Activated CD4-positive, CD25-positive, alpha-beta regulatory T cell treated with anti-CD3 and anti-CD28 coated beads, Interleukin-2, amount 50 U/mL, for 16 hours (primary cell): ENCODE results near the gene LGI4.
"Not testable (repeated sequence)": the region's sequence is repeated elsewhere in the genome, so short reads cannot be mapped to it uniquely, and the experiment has no call there.

Experiments used
- DNase-seq: peaks from one replicate; pipeline ENCODE4 v3.0.0-alpha.2; 2020; ENCODE audit warnings: low read depth, low spot score

Gene LGI4

DNA sequence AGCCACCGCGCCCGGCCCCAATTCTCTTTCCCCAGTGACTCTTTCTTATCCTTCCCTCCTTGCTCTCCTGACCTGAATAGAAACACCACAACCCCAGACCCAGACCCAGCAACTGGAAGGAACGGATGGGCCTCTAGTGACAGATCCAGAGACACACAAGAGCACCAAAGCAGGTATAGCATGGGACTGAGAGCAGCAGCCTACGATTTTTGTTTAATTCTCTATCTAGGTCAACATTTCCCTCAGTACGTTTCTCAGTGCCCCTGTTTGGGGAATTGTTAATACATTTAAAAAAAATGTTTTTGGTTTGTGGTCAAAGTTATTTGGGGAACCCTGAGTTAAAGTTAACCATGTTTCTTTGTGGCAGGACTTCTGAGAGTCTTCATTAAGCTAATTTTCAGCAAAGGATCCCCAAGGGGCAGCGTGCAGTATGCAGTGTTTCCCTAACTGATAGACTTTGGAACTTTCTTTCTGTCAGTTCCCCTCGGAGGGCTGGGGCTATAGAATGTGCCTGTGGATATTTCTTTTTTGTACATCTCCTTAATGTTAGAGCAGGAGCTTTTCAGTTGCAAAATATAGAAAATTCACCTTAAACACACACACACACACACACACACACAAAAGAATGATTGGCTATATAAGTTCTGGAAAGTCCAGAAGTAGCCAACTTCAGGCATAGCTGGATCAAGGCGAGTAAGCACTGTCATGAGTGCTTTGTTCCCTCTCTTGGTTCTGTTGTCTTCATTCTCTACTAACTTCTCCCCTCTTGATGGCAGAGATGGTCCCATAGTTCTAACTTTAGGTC, 26.0 kb upstream of the LGI4 start:
- no peak for DNase-seq

DNA sequence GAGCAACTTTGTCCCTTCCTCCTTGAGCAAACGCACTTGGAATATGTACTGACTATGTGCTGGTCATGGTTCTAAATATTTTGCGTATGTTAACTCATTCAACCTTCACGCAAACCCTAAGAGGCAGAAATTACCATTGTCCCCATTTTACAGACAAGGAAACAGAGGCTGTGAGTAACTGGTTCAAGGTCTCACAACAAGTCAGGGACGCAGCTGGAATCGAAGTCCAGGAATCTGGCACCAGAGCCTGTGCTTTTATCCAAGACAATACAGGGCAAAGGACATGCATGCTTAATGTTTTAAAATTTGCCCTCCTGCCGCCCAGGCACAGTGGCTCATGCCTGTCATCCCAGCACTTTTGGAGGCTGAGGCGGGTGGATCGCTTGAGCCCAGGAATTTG, 24.7 kb upstream of the LGI4 start:
- no peak for DNase-seq

- no peak for DNase-seq
Measured at GRCh38 chr19:35157431-35157830, 22.6 kb upstream of the LGI4 start.

GRCh38 chr19:35156673-35157014, 21.8 kb upstream of the LGI4 start:
- DNase-seq = no peak

DNA sequence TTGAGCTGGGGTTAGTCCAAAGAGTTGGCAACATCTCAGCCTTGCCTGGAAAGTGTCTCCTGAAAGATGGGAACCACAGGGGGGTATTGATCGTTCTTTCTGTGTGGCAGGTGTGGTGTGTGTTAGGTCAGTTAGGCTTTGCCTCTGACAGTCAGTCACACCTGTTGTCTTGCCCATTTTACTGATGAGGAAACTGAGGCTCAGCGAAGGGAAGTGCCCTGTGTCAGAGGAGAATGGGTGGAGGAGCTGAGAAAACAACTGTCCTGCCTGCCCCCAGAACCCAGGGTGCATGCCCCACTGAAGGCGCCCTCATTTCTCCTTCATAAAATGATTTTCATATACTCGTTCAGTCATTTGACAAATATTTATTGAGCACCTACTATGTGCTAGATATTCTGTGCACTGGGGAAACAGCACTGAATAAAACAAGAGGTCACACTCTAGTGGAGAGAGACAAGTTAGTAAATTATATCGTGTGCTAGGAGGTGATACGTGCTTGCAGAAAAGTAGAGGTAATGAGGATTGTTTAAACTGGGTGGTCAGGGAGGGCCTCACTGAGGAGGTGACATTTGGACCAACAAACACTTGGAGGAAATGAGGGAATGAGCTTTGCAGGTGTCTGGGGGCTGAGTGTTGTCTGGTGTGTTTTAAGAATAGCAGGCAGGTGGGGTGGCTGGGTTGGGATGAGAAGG, 21.3 kb upstream of the LGI4 start:
- no peak for DNase-seq

GRCh38 chr19:35155441-35155840, 20.6 kb upstream of the LGI4 start:
- DNase-seq = no peak

DNA sequence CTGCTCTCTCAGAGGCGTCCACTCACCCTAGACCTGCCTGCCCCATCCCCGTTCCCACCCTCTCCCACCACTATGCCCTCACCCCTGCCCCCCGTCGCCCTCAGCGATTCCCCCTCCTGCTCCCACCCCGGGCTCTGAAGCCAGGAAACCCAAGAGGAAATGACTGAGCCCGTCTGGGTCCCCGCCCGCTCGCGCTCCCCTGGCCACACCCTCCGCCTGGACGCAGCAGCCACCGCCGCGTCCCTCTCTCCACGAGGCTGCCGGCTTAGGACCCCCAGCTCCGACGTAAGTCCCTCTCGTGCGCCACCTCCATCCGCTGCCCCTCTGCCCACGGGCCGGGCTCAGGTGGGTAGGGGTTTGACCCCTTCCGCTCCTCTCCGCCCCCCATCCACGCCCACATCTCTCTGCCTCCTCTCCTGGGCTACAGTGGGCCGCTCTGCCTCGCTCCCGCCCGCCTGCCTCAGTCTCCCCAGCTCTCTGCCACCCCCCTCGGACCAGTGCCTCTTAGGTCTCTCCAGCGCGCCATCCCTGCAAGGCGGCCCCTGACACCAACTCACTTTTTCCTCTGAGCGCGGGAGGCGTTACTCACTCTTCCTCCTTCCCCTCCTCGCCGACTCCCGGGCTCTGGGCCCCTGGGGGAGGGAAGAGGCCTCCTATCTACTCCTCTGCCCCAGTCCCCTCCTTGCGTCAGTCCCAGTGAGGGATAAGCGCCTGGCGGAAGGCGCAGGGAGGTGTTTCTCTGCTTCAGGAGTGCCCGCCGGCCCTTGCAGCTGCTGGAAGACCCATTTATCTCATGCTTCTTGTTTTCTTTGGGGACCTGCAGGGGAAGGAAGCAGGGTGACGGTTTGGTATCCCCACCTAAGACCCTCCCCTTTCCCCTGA, 19.9 kb upstream of the LGI4 start, which contains the start of gene FXYD5:
Gene FXYD5, plus strand, starts transcription at position 211 of the 882 bp plus-strand sequence. CDS start 816 bp downstream, outside the sequence.
- peak; percentile 58 for DNase-seq

DNA sequence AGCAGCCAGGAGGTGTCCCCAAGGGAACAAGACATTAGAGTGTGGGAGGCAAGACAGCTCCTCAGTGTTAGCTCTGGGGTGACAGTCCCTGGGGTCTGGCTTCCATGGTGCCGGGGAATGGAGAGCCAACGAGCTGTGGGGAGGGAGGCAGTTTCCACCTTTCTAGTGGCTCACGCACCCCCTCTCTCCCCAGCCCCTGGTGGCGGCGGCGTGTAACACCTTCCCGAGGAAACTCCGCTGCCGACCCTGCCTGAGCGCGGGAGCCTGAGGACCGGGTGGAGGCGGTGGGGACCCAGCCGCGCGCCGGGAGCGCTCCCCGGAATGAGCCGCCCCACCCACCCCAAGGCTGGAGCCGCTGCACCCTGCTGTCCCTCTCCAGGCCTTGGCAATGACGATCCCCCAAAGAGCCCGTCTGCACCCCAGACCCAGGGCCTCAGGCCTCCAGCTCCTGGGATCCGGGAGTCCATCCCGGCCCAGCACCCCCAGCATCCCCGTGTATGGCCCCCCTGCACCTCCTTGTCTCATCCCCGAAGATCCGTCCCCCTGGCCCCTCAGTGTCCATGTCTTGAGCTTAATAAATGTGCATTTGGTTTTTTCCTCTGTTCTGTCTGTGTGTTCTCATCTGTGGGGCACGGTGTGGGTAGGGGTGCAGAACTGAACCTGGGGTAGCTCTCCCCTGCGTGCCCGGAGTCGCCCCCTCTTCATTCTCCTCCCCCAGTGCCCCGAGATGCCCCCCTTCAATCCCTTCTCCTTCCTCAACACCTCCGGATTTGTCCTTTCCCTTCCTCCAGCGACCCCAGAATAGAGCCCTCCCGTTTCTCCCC, 19.1 kb upstream of the LGI4 start:
- peak; percentile 40 for DNase-seq

DNA sequence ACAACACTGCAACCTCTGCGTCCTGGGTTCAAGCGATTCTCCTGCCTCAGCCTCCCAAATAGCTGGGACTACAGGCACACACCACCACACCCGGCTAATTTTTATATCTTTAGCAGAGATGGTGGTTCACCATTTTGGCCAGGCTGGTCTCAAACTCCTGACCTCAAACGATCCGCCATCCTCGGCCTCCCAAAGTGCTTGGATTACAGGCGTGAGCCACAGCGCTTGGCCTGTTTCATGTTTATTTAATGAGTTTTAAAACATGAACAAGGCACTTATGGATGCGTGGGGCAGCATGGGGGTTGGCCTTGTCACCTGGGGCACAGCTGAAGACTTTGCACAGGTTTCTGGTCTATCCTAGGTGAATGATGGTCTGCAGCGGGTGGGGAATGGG, 18.3 kb upstream of the LGI4 start:
- DNase-seq = not testable (repeated sequence)

DNA sequence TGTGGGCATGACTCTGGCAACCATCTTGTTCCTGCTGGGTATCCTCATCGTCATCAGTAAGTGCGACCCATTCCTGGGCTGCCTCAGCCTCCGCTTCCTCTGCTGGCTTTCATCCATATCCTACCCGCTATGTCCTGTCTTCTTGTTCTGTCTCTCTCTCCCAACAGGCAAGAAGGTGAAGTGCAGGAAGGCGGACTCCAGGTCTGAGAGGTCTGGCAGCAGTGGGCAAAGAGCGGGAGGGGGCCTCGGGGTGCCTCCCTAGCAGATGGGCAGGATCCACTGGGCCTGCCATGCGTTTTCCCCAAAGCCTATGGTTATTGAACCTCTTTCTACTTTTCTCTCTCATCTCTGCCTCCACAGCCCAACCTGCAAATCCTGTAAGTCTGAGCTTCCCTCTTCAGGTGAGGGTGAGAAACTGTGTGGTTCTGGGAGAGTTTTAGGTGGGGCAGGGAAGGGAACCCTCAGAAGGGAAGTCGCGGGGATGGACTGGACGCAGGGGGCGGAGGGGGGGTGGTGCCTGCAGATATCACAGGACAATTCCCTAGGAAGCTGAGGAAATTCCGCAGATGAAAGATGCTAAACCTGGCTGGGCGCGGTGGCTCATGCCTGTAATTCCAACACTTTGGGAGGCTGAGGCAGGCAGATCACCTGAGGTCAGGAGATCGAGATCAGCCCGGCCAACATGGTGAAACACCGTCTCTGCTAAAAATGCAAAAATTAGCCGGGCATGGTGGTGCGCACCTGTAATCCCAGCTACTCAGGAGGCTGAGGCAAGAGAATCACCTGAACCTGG, 16.6 kb upstream of the LGI4 start:
- no peak for DNase-seq

- no peak for DNase-seq
Measured at GRCh38 chr19:35150445-35150844, 15.6 kb upstream of the LGI4 start.

DNA sequence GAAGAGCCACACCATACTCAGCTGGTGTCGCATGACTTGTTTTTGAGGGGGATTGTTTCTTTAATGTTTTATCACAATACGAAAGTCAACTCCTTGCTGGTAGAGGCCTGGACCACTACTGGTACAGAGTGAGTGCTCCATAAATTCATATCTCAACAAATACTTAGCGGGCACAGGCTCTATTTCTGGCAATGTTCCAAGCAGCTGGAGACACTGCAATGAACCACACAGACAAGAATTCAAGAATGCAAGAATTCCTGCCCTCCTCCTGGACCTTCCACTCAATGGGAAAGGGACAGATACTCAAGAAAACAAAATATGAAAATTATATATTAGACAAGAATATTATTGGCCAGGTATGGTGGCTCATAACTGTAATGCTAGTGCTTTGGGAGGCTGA, 14.6 kb upstream of the LGI4 start:
- DNase-seq = no peak

- DNase-seq = no peak
Measured at GRCh38 chr19:35146746-35147459, 12.0 kb upstream of the LGI4 start.

- no peak for DNase-seq
Measured at GRCh38 chr19:35144600-35145436, 10.0 kb upstream of the LGI4 start.

- no peak for DNase-seq
Measured at GRCh38 chr19:35144259-35144599, 9.4 kb upstream of the LGI4 start.

GRCh38 chr19:35143818-35144217, 9.0 kb upstream of the LGI4 start:
- DNase-seq = no peak

DNA sequence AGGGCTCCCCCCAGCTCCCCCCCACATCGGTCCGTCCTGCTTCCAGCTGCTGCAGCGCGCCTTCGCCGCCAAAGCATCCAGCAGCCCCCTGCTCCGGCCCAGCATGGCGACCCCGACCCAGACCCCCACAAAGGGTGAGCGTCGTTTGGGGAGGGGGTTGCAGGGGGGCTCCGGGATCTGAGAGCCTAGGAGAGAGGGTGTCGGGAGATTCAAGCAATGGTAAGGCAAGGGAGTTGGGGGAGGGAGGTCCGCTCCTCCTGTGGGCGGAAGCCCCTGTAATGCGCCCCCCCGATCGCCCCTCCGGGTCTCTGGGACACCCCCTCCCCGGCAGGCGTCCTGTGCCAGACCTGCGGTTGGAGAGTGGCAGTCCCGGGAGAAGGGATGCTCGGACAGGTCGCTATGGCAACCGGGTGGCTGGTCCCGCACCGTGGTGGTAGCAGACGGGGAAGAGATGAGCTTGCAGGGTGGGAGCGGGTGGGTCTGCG, 8.4 kb upstream of the LGI4 start, which contains the start of gene FXYD7:
Gene FXYD7, plus strand, starts transcription at position 25 of the 485 bp plus-strand sequence. Its CDS starts 79 bp downstream, at position 104.
- no peak for DNase-seq

DNA sequence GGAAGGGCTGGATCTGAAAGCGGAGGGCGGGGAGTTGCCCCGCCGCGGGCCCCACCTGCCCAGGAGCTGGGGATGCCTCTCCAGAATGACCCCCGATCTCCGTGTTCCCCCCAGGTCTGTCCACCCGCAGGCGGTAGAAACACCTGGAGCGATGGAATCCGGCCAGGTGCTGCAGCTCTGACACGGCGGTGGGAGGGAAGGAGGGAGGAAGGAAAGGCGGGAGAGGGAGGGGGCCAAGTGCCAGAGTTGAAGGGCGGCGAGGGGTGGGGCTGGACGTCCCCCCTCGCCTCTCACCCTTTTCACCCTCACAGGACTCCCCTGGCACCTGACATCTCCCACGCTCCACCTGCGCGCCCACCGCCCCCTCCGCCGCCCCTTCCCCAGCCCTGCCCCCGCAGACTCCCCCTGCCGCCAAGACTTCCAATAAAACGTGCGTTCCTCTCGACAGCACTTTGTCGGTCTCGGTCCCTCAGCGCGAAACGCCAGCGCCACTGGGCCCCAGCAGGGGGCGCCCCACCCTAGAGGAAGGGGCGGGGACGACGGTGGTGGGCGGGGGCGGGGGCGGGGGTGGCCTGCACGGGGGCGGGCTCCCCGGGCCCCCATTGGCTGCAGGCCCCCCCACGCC, 7.9 kb upstream of the LGI4 start:
- DNase-seq = peak; percentile 55
